GM19043 (cell line): Measurements from ENCODE around the gene MSGN1.

Experiments used
- ATAC-seq: cut with Tn5 transposase; IDR thresholded peaks from one replicate; pipeline ENCODE4 v1.9.1; 2021; ENCODE audit warnings: low read depth; ENCODE audit not compliant: unreplicated experiment

MSGN1 gene, protein sequence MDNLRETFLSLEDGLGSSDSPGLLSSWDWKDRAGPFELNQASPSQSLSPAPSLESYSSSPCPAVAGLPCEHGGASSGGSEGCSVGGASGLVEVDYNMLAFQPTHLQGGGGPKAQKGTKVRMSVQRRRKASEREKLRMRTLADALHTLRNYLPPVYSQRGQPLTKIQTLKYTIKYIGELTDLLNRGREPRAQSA

DNA sequence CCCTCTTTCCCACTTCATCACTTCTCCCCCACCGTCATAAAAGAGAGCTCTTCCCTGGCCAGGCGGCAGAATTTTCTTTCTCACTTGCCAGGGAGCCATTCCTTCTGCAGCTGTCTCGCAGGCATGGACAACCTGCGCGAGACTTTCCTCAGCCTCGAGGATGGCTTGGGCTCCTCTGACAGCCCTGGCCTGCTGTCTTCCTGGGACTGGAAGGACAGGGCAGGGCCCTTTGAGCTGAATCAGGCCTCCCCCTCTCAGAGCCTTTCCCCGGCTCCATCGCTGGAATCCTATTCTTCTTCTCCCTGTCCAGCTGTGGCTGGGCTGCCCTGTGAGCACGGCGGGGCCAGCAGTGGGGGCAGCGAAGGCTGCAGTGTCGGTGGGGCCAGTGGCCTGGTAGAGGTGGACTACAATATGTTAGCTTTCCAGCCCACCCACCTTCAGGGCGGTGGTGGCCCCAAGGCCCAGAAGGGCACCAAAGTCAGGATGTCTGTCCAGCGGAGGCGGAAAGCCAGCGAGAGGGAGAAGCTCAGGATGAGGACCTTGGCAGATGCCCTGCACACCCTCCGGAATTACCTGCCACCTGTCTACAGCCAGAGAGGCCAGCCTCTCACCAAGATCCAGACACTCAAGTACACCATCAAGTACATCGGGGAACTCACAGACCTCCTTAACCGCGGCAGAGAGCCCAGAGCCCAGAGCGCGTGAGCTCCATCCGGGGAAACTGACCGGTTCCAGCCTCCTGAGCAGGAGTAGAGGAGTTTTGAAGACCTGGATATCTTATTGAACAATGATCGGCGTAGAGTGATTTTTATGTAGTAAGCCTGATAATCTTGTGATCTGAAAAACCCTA, at the start of gene MSGN1:
Gene MSGN1 (plus strand): TSS at position 65 of the 850 bp plus-strand sequence. CDS start 59 bp downstream, at position 124.
- ATAC-seq, result no peak

DNA sequence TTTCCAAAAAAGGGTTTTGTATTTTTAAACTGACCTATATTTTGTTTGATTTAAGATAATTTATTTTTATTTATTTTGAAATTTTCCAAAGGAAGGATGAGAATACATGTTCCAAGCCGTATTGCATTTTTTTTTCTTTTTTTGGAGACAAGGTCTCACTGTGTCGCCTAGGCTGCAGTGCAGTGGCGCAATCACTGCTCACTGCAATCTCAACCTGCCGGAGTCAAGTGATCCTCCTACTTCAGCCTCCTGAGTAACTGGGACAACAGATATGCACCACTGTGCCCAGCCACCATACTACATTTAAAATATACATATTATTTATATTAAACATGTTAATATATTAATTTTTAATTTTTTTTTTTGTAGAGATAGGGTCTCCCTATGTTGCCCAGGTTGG, 47.4 kb upstream of the MSGN1 start:
- no peak for ATAC-seq

DNA sequence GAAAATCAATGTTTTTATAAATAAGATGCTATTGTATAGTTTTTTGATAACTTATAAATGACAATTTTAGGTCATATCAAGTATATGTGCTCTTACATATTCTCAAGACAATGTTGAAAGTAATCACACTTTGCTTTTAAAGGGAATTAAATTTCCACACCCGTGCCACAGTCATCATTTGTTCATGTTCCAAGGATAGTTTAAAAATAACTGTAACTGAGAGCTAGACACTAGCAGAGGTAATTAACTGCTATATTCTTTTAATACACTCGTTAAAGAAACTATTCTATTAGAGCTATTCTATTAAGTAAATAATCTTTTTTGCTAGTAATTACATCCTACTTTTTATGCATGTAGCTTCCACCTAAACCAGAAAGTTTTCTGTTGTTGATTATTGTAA, 44.3 kb upstream of the MSGN1 start:
- no peak for ATAC-seq

DNA sequence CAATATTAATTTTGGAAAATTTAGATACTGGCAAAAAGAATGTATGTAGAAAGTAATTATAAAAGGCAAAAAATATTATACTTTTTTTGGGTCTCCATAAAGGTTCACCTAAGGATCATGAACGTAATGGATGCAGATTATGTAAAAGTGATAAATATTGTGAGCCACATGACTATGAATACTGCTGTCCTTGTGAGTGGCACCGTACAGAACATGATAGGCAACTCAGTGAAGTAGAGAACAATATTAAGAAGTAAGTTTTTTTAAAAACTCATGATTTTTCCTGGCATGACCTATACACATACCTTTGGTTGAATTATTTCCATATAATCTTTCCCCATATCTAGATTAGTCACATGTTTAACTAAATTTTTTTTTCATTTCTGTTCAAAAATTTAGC, 43.7 kb upstream of the MSGN1 start:
- no peak for ATAC-seq

DNA sequence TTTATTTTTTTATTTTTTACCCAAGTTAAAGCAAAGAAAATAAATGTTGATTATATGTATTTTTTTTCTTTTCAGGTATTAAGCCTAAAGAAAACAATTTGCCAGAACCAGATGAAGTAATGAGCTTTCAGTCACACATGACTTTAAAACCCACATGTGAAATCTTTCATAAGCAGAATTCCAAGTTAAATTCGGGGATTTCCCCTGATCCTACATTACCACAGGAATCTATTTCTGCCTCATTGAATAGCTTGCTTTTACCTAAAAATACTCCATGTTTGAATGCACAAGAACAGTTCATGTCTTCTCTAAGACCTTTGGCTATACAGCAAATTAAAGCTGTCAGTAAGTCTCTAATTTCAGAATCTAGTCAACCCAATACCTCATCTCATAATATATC, 35.7 kb upstream of the MSGN1 start:
- no peak for ATAC-seq

DNA sequence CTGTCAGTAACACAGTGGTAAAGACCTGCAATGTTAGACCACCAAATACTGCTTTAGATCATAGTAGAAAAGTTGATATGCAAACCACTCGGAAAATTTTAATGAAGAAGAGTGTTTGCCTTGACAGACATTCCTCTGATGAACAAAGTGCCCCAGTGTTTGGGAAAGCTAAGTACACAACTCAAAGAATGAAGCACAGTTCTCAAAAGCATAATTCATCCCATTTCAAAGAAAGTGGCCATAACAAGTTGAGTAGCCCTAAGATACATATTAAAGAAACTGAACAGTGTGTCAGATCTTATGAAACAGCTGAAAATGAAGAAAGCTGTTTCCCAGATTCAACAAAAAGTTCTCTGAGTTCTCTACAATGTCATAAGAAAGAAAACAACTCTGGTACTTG, 34.8 kb upstream of the MSGN1 start:
- no peak for ATAC-seq

DNA sequence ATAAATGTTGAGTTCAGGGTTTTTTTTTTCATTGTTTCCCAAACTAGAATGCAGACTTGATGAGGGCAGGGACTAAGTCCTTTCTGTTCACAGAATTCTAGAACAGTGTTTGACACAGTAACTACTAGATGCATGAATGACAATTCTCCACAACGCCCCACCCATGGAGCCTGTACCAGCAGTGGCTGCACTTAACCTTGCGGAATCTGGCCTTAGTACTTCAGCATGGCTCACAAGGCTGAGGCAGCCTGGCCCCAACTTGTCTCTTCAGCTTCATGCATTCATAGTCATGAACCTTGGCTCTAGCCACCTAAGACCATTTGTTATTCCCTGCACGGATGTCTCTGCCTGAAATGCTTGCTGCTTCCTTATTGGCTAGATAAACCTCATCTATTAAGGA, 29.5 kb upstream of the MSGN1 start:
- ATAC-seq, result no peak

DNA sequence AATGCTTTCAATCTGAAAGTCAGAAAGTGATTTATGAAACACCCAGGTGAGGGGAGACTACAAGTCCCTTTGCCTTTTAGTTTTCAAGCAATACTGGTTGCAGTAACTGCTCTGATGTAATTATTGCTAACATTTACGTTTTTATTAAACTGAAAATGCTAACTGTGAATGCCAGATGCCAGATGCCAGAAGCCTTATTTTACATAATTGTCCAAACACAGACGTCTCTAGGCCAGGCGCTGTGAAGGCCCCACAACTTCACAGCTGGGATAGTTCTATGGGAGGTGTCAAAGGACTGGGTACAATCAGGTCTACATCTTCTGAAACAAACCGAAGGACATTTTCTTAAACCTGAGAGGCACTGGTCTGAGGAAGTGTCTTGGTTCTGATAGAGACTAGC, 27.5 kb upstream of the MSGN1 start:
- no peak for ATAC-seq

DNA sequence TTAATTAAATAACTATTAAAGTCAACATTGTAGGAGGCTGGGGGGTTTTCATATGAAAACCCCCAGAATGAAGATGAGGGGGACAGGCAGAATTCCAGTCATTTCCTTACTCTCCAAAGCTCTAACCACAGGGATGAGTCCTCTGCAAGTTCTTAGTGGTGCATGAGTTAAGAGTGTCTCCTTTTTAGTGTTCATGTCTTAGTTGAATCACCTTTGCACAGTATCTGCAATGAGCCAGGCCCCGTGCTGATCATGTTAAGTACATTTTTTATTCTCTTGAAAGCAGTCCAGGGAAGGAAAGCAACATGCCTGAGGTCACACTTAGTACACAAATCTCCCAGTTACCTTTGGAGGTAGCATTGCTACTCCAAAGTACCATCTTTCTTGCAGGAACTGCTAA, 25.7 kb upstream of the MSGN1 start:
- no peak for ATAC-seq

DNA sequence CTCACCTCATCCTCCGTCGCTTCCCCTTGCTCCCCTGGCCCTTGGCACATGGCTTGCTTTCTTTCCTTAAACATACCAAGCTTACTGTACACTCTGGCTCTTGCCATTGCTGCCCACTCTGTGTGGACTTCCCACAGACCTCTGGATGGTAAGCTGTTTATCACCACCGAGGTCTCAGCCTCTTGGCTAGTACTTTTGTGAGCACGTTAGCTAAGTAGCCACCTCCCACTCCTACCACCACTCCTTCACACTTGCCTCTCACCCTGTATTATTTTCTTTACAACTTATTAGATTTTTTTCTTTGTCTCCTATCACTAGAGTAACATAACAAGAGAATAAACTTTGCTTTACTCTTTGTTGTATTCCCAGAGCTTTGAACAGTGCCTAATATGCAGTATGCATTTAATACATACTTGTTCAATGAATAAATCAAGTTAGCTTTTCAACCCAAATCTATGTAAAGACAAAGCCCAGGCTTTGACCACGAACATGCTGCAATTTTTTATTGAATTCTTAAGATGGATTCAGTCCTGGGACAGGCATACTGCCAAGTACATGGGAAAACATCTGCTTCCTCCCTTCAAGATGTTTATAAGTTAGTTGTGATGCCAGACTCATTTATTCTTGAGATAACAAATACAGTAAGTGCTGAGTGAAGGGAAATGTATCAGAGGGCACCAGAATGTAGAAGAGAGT, 25.0 kb upstream of the MSGN1 start:
- no peak for ATAC-seq

DNA sequence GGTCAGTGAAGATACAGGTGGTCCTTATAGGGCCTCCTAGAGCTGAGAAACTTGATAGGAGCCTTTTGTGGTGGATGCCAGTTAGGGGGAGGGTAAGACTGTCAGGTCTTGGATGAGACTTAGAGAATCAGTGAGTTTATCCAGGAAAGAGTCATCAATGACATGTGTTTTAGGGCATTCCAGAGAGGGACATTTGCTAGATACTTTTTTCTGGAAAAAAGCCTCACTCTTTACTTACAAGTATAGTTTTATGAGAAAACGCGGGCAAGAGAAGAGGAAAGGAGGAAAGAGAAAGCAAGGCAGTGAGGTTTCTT, 24.5 kb upstream of the MSGN1 start:
- no peak for ATAC-seq

DNA sequence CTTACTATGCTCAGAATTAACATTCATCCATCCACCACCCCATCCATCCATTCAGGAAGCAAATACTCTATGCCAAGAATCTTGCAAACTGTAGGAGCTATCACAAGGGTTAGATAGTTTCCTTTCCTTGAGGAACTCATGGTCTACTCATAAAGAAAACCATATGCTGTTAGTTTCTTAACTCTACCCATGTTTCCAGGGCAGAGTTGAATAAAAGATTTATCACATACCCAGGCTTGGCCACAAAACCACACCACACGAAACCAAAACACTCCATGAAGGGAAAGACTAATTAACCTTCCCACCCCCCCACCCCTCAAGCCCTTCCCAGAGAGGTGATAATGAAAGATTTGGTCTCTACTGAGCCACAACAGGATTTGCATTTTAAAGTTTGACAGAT, 23.7 kb upstream of the MSGN1 start:
- ATAC-seq, result peak; percentile 40

DNA sequence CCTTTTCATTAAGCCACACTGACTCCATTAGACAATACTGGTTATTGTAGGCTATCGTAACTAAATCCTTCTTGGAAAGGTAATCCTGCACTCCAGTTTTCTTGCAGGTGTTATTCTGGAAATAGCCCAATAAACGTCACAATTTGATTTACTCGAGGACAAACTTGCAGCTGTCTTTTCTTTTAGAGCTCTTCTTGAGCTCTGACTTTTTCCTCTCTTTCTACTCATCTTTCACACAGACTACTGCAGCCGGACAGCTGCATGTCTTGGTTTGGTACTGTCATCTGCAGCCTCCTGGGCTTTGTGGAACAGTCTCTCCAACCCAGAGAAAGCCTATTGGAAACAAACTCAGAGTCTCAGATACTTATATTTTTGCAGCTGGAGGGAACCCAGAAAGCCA, 23.0 kb upstream of the MSGN1 start:
- no peak for ATAC-seq

DNA sequence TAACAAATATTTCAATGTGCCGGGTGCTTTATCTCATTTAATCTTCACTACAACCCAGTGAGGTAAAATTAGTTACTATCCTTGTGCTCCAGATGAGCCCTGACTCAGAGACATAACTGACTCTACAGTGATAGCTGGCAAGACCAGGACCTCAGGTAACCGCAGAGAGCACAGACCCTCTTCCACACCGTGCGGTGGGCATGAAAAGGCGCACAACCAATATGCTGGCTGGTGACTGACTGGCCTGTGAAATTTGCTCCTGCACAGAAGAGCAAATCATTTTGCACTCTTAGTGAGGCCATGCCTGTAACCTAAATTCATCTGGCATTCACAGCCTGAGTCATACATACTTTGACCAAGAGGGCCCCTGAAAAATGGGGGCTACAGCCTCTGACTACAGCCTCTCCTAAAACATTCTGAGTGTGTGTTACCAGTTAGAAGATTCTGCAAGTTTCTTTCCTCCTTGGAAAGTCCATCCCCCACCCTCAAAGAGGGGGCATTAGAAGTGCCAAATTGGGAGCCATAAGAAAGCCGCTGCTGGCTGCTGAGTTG, 22.4 kb upstream of the MSGN1 start:
- ATAC-seq, result no peak

DNA sequence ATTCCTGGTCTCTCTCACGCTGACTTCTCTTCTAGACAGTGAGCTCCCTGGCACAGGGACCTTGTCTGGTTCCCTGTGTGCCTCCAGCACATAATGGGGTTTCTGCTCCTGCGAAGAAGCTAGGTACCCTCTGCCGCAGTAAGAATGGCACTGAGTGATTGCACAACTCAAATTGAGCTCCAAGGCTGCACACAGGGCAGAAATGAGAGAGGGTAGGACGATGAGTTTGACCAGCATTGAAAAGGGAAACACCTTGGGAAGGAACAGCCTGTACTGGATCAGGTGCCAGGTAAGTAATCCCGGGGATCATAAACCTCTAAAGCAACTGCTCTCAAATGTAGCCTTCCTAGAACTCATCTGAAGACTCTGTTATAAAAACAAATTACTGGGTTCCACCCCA, 21.0 kb upstream of the MSGN1 start:
- ATAC-seq, result no peak

DNA sequence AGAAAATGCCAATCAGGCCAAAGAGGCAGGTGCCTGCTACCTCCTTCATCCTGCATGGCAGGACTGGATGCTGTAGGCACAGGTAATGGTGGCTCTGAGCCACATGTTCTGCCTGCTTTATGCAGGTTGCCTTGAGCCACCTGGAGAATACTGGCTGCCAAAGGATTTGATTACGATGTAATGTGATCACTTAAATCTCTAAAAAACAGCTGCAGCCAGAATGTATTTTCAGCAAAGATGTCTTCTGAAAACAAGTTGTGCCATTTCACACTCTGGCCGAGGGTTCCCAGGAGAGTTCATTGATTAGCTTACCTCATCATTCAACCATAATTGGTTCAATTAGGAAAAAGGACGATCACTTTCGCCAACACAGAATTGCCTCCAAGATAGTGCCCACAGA, 17.9 kb upstream of the MSGN1 start:
- no peak for ATAC-seq

DNA sequence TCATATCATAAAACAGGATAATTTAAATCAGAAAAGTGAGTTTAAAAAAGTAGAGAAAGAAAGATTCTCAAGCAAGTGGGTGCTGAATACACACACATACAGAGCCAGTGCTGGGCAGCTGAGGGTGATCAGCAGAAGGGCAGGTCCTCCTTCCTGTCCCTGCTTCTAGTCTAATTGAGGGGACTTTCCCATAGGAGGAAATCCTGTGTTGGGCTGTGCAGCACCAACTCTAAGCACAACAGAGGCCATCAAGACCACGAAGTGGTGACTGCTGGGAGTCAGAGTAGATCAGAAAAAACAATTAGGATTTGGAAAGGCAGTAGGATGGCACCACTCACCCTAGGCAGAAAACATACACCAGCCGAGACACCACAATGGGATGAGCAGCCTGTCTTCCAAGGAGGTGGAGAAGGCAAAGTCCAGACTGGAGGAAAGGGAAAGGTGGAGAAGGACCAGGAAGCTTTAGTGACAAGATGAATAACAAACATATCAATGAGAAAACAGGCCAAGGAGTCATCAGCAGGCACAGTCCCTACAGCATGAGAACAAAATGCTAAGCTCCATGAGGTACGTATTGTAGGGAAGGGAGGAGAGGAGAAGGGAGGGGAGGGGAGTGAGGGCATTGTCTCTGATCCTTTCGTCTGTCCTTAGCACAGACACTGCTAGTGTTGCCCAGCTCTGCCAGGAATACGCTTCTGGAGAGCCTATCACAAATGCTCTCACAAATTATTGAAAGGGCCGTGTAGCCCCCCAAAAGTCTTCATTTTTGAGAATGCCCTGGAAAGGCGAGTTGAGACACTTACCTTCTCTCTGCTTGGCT, 16.7 kb upstream of the MSGN1 start:
- ATAC-seq, result no peak

DNA sequence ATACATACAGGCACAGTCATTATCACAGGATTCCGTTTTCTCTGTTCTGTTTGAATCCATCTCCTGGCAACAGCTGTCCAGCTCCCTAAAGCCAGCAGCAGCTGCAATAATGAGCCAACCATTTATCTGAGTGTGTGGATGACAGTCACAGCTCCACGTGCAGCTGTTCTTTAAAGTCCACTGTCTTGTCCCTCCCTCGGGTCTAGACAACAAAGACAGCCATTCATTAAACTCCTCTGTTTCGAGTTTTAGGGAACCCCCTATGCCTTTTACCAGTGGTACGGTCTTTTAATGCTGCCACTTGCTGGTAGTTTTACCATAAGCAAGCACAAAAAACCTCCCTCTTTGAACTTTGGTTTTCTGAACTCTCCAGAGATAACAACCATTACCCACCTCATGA, 16.0 kb upstream of the MSGN1 start:
- no peak for ATAC-seq

DNA sequence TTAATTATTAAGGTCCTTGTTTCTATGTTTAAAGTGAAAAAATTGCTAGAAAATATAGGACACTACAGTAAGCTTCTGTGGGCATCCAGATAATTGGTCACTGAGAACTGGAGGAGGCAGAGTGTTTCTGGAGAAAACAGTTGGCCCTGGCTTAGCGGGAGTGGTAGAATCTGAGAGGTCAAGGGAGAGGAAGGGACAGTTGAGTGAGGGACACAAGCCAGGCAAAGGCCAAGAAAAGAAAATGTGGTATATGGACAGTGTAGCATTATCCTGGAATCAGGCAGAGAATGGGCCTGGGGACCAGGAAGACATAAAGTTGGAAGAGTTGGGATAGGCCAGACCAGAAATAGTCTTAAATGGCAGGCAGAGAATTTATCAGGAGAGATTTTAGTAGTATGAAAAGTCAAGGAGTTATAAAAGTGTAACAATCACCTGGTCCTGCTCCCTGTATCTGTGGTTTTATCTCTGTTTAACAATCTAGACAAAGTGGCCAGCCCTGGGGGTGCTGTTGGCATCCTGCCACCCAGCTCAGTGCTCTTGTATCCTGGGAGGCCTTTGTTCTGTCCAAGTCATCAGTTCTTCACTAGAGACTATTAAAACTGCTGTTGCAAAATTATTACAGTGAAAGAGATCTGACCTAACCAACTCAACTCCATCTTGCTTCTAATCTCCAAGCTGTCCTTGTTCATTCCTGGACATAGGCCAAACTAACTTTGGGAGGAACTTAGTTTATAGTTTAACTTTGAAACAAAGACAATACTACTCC, 15.4 kb upstream of the MSGN1 start:
- no peak for ATAC-seq

DNA sequence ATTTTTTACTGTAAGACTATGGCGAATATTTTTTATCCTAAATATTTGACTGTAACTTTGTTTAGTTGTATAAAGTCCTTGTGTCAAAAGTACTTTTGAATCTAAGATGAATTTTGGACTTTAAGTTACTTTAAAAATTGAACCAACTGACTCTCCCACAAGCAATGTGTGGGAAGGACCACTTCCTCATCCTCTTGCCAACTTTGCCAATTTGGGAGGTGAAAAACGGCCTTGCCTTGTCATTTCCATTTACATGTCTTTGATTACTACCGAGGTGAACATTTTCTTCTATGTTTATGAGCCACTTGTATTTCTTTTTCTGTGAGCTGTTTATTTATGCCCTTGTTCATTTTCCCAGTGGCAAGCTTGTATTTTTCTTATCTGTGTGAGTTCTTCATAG, 12.8 kb upstream of the MSGN1 start:
- no peak for ATAC-seq
